Fibroblast of lung (primary cell): ENCODE data around the gene ATP5F1D.

ENCODE experiments used
- CTCF ChIP-seq, 2 donors: IDR thresholded peaks in 1 of 2; conservative IDR thresholded peaks in 1 of 2; 1 replicate in 1 of 2; 2 replicates in 1 of 2; pipeline ENCODE4 v1.5.1; 2011 to 2012; ENCODE audit warnings: low read length in 2 of 2, control low read depth in 1 of 2, inconsistent platforms in 1 of 2, low read depth in 1 of 2, mild to moderate bottlenecking in 1 of 2
- EZH2 ChIP-seq: IDR thresholded peaks from 2 replicates; pipeline ENCODE4 v1.5.1; 2012; ENCODE audit warnings: low read length, control low read depth, mild to moderate bottlenecking; ENCODE audit errors: missing control alignments

- TF ChIP-seq EZH2 (no peak), CTCF (conservative IDR thresholded peaks at IDR 0.05 in 1 of 2, IDR thresholded peaks at IDR 0.05 in 1 of 2; ENCODE audit: low read depth in 1 of 2, low read length in 2 of 2) (no peak)
These were observed 19.2 kb upstream of the ATP5F1D start for GRCh38 chr19:1222394-1222793.
